RWPE2 (cell line): ENCODE measurements around the gene RAB3D.

ENCODE experiments used
- ATAC-seq: fragments of 200-7000 bp; cut with Tn5 transposase; 3 replicates; pipeline ENCODE4 v1.9.1; 2021; ENCODE audit warnings: low read depth
- DNase-seq: peaks from one replicate; pipeline ENCODE4 v3.0.0-alpha.2; 2020; ENCODE audit warnings: low spot score
- H3K27ac ChIP-seq: fragments of 450-650 bp; 2 replicates; pipeline ENCODE4 v1.5.1; 2017; ENCODE audit warnings: mild to moderate bottlenecking; ENCODE audit not compliant: poor library complexity, severe bottlenecking
- H3K27me3 ChIP-seq: fragments of 250-450 bp; sonication (Bioruptor Pico); 2 replicates; pipeline ENCODE4 v1.5.1; 2021; ENCODE audit warnings: mild to moderate bottlenecking, moderate library complexity; ENCODE audit not compliant: insufficient read depth, poor library complexity, severe bottlenecking
- H3K36me3 ChIP-seq: fragments of 250-450 bp; sonication (Bioruptor Pico); 2 replicates; pipeline ENCODE4 v1.5.1; 2020; ENCODE audit warnings: low read depth, mild to moderate bottlenecking, moderate library complexity
- H3K4me1 ChIP-seq: fragments of 250-450 bp; sonication (Bioruptor Pico); 2 replicates; pipeline ENCODE4 v1.5.1; 2021; ENCODE audit warnings: mild to moderate bottlenecking, moderate library complexity; ENCODE audit not compliant: insufficient read depth, poor library complexity, severe bottlenecking
- H3K4me3 ChIP-seq: fragments of 250-450 bp; sonication (Bioruptor Pico); 2 replicates; pipeline ENCODE4 v1.5.1; 2021; ENCODE audit warnings: mild to moderate bottlenecking, moderate library complexity; ENCODE audit not compliant: severe bottlenecking
- H3K9me3 ChIP-seq: fragments of 250-450 bp; sonication (Bioruptor Pico); 2 replicates; pipeline ENCODE4 v1.5.1; 2021; ENCODE audit warnings: mild to moderate bottlenecking, moderate library complexity; ENCODE audit not compliant: severe bottlenecking
- TF ChIP-seq, protein P1 (sequence below): fragments of 450-650 bp; IDR thresholded peaks from one replicate; pipeline ENCODE4 v1.5.1; 2017; ENCODE audit warnings: mild to moderate bottlenecking, moderate library complexity; ENCODE audit not compliant: poor library complexity, severe bottlenecking

The RAB3D gene

DNA sequence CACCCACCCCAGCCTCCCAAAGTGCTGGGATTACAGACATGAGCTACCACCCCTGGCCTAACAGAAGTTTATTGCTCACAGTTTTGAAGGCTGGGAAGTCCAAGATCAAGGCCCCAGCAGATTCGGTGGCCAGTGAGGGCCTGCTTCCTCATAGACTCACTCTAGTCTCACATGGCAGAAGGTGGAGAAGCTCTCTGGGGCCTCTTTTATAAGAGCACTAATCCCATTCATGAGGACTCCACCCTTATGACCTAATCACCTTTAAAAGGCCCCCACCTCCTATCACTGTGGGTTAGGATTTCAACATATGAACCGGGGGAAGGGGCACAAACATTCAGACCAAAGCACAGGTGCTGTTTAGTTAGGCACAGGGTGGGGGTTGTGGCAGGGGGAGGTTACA, 28.1 kb upstream of the RAB3D start:
- no peaks in the 10 kb centered on the region for H3K9me3 ChIP-seq
- TF ChIP-seq, protein P1, sequence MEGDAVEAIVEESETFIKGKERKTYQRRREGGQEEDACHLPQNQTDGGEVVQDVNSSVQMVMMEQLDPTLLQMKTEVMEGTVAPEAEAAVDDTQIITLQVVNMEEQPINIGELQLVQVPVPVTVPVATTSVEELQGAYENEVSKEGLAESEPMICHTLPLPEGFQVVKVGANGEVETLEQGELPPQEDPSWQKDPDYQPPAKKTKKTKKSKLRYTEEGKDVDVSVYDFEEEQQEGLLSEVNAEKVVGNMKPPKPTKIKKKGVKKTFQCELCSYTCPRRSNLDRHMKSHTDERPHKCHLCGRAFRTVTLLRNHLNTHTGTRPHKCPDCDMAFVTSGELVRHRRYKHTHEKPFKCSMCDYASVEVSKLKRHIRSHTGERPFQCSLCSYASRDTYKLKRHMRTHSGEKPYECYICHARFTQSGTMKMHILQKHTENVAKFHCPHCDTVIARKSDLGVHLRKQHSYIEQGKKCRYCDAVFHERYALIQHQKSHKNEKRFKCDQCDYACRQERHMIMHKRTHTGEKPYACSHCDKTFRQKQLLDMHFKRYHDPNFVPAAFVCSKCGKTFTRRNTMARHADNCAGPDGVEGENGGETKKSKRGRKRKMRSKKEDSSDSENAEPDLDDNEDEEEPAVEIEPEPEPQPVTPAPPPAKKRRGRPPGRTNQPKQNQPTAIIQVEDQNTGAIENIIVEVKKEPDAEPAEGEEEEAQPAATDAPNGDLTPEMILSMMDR, result no peak
- no peak for ATAC-seq
- no peak overlapping the region for H3K27ac ChIP-seq
- H3K4me3 ChIP-seq, result no peak overlapping the region
- H3K4me1 ChIP-seq, result no peaks in the 10 kb centered on the region
- no peaks in the 10 kb centered on the region; the same call in none of the 2 replicates for H3K36me3 ChIP-seq
- no peaks in the 10 kb centered on the region for H3K27me3 ChIP-seq
- no peak for DNase-seq

DNA sequence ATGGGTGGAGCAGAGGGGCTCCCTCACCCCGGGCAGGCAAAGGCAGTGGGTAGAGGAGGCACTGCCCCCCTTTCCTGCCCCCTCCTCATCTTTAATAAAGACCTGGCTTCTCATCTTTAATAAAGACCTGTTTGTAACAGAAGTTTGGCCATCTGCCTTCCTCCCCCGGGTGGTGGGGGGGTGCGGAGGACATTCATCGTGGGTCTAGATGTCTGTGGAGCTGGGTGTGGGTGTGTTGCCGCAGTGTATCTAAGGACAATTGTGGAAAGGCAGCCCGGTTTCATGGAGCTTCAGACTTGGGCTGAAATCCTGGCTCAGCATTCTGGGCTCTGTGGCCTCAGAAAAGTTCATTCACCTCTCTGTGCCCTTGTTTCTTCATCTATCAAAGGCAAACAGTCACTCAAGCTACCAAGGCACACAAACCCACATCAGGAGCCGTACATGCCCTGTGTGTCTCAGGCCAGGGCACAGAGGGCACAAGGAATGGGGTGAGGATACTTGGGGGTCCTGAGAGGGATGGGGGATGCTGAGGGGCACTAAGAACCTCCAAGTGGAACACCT, 26.2 kb upstream of the RAB3D start:
- H3K4me1 ChIP-seq, result no peaks in the 10 kb centered on the region
- no peak for DNase-seq
- ATAC-seq, result no peak
- no peak overlapping the region for H3K27ac ChIP-seq
- H3K36me3 ChIP-seq, result no peaks in the 10 kb centered on the region; the same call in none of the 2 replicates
- TF ChIP-seq, protein P1, result no peak
- H3K9me3 ChIP-seq, result no peaks in the 10 kb centered on the region
- H3K27me3 ChIP-seq, result no peaks in the 10 kb centered on the region
- H3K4me3 ChIP-seq, result no peak overlapping the region

DNA sequence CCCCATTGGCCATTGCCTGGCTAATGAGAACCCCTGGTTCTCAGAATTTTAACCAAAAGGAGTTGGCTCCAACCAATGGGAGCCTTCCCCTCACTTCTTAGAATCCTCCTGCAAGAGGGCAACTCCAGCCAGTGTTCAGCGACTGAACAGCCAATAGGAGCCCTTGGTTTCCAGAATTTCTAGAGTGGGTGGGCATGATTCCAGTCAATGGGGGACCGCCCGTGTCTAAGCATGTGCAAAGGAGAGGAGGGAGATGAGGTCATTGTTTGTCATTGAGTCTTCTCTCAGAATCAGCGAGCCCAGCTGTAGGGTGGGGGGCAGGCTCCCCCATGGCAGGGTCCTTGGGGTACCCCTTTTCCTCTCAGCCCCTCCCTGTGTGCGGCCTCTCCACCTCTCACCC, 25.5 kb upstream of the RAB3D start:
- H3K27ac ChIP-seq, result no peak overlapping the region
- no peaks in the 10 kb centered on the region for H3K4me1 ChIP-seq
- DNase-seq (no peak), ATAC-seq (no peak)
- H3K4me3 ChIP-seq, result no peak overlapping the region
- H3K27me3 ChIP-seq, result no peaks in the 10 kb centered on the region
- H3K9me3 ChIP-seq, result no peaks in the 10 kb centered on the region
- TF ChIP-seq, protein P1, result no peak
- H3K36me3 ChIP-seq, result no peaks in the 10 kb centered on the region; the same call in none of the 2 replicates

DNA sequence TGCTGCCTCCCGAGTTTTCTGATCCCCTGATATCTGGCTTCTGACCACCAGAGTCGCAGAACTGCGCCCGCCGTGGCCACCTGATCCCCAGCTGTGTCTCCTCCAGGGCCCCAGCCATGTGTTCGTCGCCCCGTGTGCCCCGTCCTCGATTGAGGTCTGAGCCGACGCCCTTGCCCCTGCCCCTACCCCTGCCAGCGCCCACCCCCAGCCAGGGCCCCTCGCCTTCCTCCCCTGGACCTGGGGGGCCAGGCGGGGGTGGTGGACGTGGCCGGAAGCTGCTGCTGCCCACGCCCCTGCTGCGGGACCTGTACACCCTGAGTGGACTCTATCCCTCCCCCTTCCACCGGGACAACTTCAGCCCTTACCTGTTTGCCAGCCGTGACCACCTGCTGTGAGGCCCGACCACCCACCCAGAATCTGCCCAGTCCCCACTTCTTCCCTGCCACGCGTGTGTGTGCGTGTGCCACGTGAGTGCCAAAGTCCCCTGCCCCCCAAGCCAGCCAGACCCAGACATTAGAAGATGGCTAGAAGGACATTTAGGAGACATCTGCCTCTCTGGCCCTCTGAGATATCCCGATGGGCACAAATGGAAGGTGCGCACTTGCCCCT, 24.9 kb upstream of the RAB3D start:
- Histone ChIP-seq H3K9me3 (no peaks in the 10 kb centered on the region), H3K4me3 (no peak overlapping the region), H3K27ac (no peak overlapping the region), H3K27me3 (no peaks in the 10 kb centered on the region), H3K36me3 (no peaks in the 10 kb centered on the region; the same call in none of the 2 replicates), H3K4me1 (no peaks in the 10 kb centered on the region)
- no peak for ATAC-seq
- no peak for DNase-seq
- TF ChIP-seq, protein P1, result no peak

DNA sequence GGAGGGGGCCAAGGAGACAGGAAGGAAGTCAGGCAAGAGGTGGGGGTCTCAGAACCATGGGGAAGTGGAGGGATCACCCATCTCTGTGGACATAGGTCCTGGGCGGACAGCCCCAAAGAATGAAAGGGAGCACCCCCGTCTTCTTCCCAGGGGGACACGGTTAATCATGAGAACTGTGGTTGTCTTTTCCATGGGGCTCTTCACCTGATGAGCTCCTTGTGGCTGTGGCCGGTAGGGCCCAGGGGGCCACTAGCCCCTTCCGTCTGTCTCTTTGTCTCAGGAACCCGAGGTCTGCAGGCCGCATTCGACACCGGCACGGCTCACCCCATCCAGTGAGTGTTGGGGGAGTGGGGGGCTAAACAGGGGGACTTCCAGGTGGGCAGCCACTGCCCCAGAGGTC, 24.4 kb upstream of the RAB3D start:
- H3K36me3 ChIP-seq, result no peaks in the 10 kb centered on the region; the same call in none of the 2 replicates

More for the DNA sequence above, 24.4 kb upstream of the RAB3D start:
- TF ChIP-seq, protein P1, result no peak
- Histone ChIP-seq H3K27ac (no peak overlapping the region), H3K27me3 (no peaks in the 10 kb centered on the region), H3K4me1 (no peaks in the 10 kb centered on the region), H3K9me3 (no peaks in the 10 kb centered on the region), H3K4me3 (no peak overlapping the region)
- no peak for DNase-seq
- no peak for ATAC-seq
